Measurements from ENCODE around the gene DNAJC11. TPM values are rescaled to one million over a fixed set of nuclear protein-coding genes. Genes with fewer than 3 reads are reported as not detected.

DNAJC11 gene
- total and polyA plus RNA-seq, 2 experiments from 2014 or later, result 28.9 to 40.6 TPM

DNA sequence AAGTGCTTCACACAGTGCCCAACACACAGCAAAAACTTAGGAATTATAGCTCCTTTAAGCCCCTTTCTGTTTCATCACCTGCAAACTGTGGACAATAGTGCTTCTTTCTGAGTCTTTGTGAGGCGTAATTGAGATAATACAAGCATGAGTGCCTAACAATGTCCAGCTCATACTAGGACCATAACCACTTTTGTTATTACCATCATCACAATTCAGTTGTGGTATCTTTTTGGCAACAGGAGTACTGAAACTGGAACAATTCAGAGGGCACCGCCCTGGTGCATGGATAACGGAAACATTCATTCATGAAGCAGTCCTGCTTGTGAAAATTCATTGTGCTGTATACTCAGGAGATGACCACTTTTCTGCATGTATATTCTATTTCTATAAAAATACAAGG lies 18.2 kb downstream of the DNAJC11 start:
- H3K9me2 ChIP-seq (ENCODE audit: insufficient read depth), result no peaks in the 10 kb centered on the region
- no peak overlapping the region for H3K4me3 ChIP-seq
- peaks cover 23% of the 10 kb centered on the region for H3F3A ChIP-seq (ENCODE audit: insufficient read depth)
- no peak overlapping the region for H3K4me2 ChIP-seq (ENCODE audit: unreplicated experiment)
- H2AFZ ChIP-seq, result no peak overlapping the region
- no peaks in the 10 kb centered on the region for H3K27me3 ChIP-seq (replicated peaks; ENCODE audit: insufficient read depth)
- no peak for TF ChIP-seq EZH2phosphoT487 (IDR thresholded peaks at IDR 0.05; ENCODE audit: insufficient read depth, low read depth)
- TF ChIP-seq EZH2 (IDR thresholded peaks at IDR 0.05; ENCODE audit: insufficient read depth, poor library complexity, severe bottlenecking), result no peak
- no peak for DNase-seq
- no peak overlapping the region for H3K27ac ChIP-seq
- no peaks in the 10 kb centered on the region; the same call in 1 of the 2 replicates for H4K20me1 ChIP-seq (ENCODE audit: insufficient read depth)
- H3K79me2 ChIP-seq (ENCODE audit: insufficient read depth), result peaks cover 78% of the 10 kb centered on the region
- in situ Hi-C loops (cut with MboI), result no loop called here
- peaks cover 27% of the 10 kb centered on the region for H3K4me1 ChIP-seq (ENCODE audit: insufficient read depth)
- 96 to 99% methylated on average over 3 of the region's 3 CpGs for WGBS, 2 experiments (ENCODE audit: low coverage in 1 of 2, low lambda C conversion rate in 2 of 2, missing lambda C conversion rate in 2 of 2)
- no peaks in the 10 kb centered on the region for H3K9me3 ChIP-seq (ENCODE audit: low read depth)
- H3K36me3 ChIP-seq (ENCODE audit: low read depth), result peaks cover 23% of the 10 kb centered on the region
- no peak overlapping the region for H3K9ac ChIP-seq

DNA sequence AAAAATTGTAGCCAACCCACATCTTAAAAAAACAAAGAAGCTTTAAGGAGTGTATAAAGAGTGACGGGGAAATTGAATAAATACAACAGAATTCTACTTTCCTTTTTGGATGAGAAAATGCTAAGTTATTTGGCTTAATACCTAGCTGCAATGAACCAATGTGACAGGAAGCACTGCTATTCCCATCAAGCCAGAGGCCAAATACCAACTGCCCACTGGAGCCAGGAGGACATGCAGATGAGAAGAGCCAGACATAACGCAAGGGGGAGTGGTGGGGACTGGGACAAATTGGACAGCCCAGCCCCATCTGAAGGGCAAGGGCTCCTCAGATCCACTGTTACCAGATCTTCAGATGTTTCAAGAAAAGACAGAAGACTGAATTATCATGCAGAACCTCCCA lies 25.7 kb downstream of the DNAJC11 start:
- Histone ChIP-seq H3K4me3 (no peak overlapping the region), H3K9me2 (ENCODE audit: insufficient read depth) (no peaks in the 10 kb centered on the region), H3K27ac (no peak overlapping the region), H2AFZ (no peak overlapping the region), H3K36me3 (ENCODE audit: low read depth) (peaks cover 35% of the 10 kb centered on the region), H3K79me2 (ENCODE audit: insufficient read depth) (peaks cover 13% of the 10 kb centered on the region; the same call in 1 of the 2 replicates), H4K20me1 (ENCODE audit: insufficient read depth) (no peaks in the 10 kb centered on the region), H3K9me3 (ENCODE audit: low read depth) (no peaks in the 10 kb centered on the region), H3K9ac (no peak overlapping the region), H3F3A (ENCODE audit: insufficient read depth) (no peaks in the 10 kb centered on the region), H3K27me3 (replicated peaks; ENCODE audit: insufficient read depth) (no peaks in the 10 kb centered on the region), H3K4me1 (ENCODE audit: insufficient read depth) (no peaks in the 10 kb centered on the region), H3K4me2 (ENCODE audit: unreplicated experiment) (no peak overlapping the region)
- DNase-seq, result no peak
- in situ Hi-C loops (cut with MboI), result no loop called here
- 98 to 100% methylated on average over 2 of the region's 2 CpGs for WGBS, 2 experiments (ENCODE audit: low coverage in 1 of 2, low lambda C conversion rate in 2 of 2, missing lambda C conversion rate in 2 of 2)
- TF ChIP-seq EZH2 (IDR thresholded peaks at IDR 0.05; ENCODE audit: insufficient read depth, poor library complexity, severe bottlenecking) (no peak), EZH2phosphoT487 (IDR thresholded peaks at IDR 0.05; ENCODE audit: insufficient read depth, low read depth) (no peak)

DNA sequence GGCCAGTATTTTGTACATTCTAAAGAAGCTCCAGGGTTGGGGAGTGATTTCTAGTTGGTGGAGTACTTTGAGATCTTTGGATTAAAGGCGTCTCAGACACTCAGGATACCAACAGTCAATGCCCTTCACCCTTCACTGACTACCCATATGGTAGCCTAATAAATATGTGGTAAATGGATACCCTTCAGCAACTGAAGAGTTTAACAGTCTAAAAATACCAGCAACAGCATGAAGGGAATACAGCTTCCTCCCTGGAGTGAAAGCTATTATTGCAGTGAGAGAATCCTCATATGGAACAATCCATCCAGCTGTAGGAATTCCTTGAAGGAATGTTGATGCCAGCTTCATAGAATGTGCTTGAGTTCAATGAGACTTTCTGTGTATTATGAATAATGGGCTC lies 26.8 kb downstream of the DNAJC11 start:
- Histone ChIP-seq H3K4me2 (ENCODE audit: unreplicated experiment) (no peak overlapping the region), H4K20me1 (ENCODE audit: insufficient read depth) (no peaks in the 10 kb centered on the region), H2AFZ (no peak overlapping the region), H3K4me3 (no peak overlapping the region), H3K36me3 (ENCODE audit: low read depth) (peaks cover 25% of the 10 kb centered on the region), H3K9ac (no peak overlapping the region), H3K27ac (no peak overlapping the region), H3K4me1 (ENCODE audit: insufficient read depth) (no peaks in the 10 kb centered on the region), H3K79me2 (ENCODE audit: insufficient read depth) (peaks cover 12% of the 10 kb centered on the region; the same call in 1 of the 2 replicates), H3K9me2 (ENCODE audit: insufficient read depth) (no peaks in the 10 kb centered on the region), H3F3A (ENCODE audit: insufficient read depth) (no peaks in the 10 kb centered on the region), H3K9me3 (ENCODE audit: low read depth) (no peaks in the 10 kb centered on the region), H3K27me3 (replicated peaks; ENCODE audit: insufficient read depth) (no peaks in the 10 kb centered on the region)
- WGBS, 2 experiments (ENCODE audit: low coverage in 1 of 2, low lambda C conversion rate in 2 of 2, missing lambda C conversion rate in 2 of 2), result 93 to 100% methylated on average over 1 of the region's 1 CpG
- in situ Hi-C loops (cut with MboI), result no loop called here
- no peak for TF ChIP-seq EZH2 (IDR thresholded peaks at IDR 0.05; ENCODE audit: insufficient read depth, poor library complexity, severe bottlenecking)
- TF ChIP-seq EZH2phosphoT487 (IDR thresholded peaks at IDR 0.05; ENCODE audit: insufficient read depth, low read depth), result no peak
- no peak for DNase-seq

DNA sequence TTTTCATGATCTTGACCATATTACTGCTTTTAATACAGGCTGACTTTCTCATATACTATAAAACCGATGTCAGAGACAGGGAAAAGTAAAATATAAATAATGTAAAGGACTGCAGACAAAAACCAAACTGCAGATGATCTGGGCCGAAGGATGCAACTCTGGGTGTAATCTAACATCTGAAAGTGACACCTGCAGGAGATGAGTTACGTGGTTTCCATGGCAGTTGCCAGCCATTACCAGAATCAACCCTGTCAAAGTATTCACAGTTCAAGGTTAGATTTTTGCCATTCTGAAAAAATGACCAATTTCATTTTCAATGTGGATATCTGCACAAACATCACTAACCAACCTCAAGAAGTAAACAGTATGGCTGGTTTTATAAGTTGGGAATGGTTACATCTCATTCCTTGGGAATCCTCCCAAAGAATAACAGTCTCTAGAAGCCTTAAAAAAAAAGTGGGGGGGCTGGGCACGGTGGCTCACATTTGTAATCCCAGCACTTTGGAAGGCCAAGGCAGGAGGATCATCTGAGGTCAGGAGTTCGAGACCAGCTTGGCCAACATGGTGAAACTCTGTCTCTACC lies 27.7 kb downstream of the DNAJC11 start:
- Histone ChIP-seq H2AFZ (no peak overlapping the region), H3K4me3 (no peak overlapping the region), H3K27me3 (replicated peaks; ENCODE audit: insufficient read depth) (no peaks in the 10 kb centered on the region), H3F3A (ENCODE audit: insufficient read depth) (no peaks in the 10 kb centered on the region), H3K36me3 (ENCODE audit: low read depth) (peaks cover 17% of the 10 kb centered on the region), H3K9ac (no peak overlapping the region), H3K9me3 (ENCODE audit: low read depth) (no peaks in the 10 kb centered on the region), H3K4me1 (ENCODE audit: insufficient read depth) (no peaks in the 10 kb centered on the region), H4K20me1 (ENCODE audit: insufficient read depth) (no peaks in the 10 kb centered on the region), H3K79me2 (ENCODE audit: insufficient read depth) (peaks cover 12% of the 10 kb centered on the region; the same call in 1 of the 2 replicates), H3K4me2 (ENCODE audit: unreplicated experiment) (no peak overlapping the region), H3K27ac (no peak overlapping the region), H3K9me2 (ENCODE audit: insufficient read depth) (no peaks in the 10 kb centered on the region)
- in situ Hi-C loops (cut with MboI), result no loop called here
- DNase-seq, result no peak
- no peak for TF ChIP-seq EZH2phosphoT487 (IDR thresholded peaks at IDR 0.05; ENCODE audit: insufficient read depth, low read depth)
- no peak for TF ChIP-seq EZH2 (IDR thresholded peaks at IDR 0.05; ENCODE audit: insufficient read depth, poor library complexity, severe bottlenecking)
- 97 to 99% methylated on average over 5 of the region's 5 CpGs for WGBS, 2 experiments (ENCODE audit: low coverage in 1 of 2, low lambda C conversion rate in 2 of 2, missing lambda C conversion rate in 2 of 2)
